Hepatocyte (in vitro differentiated cells): ENCODE measurements around the gene IVD.

Experiments used
- CTCF ChIP-seq: fragments of 200-600 bp; sonication (generic); IDR thresholded peaks from 2 replicates; pipeline ENCODE4 v1.5.1; 2016; ENCODE audit warnings: antibody characterized with exemption, mild to moderate bottlenecking; ENCODE audit not compliant: poor library complexity
- EZH2 ChIP-seq: fragments of 200-600 bp; sonication (generic); IDR thresholded peaks from 2 replicates; pipeline ENCODE4 v1.6.1; 2016; ENCODE audit warnings: antibody characterized with exemption, mild to moderate bottlenecking, borderline replicate concordance
- EZH2phosphoT487 ChIP-seq: fragments of 200-600 bp; sonication (generic); IDR thresholded peaks from one replicate; pipeline ENCODE4 v1.6.1; 2018; ENCODE audit warnings: antibody characterized with exemption, mild to moderate bottlenecking, low read depth, moderate library complexity; ENCODE audit not compliant: unreplicated experiment, severe bottlenecking

- TF ChIP-seq CTCF (no peak), EZH2phosphoT487 (no peak), EZH2 (no peak)
These were observed 12.3 kb upstream of the IVD start for GRCh38 chr15:40392986-40393948.
